Uterus (tissue), 4 donors: ENCODE data around the gene PCDHGB6. TPM values are rescaled to one million over a fixed set of nuclear protein-coding genes. Genes with fewer than 3 reads are reported as not detected.
"Not testable (repeated sequence)": the region's sequence is repeated elsewhere in the genome, so short reads cannot be mapped to it uniquely, and the experiment has no call there.

Source experiments
- DNase-seq, 2 donors: peaks; one replicate each; pipeline ENCODE4 v3.0.0-alpha.2; 2019 to 2020
- H3K27ac ChIP-seq, 2 donors: fragments of 200-600 bp; sonication (generic); 1 replicate in 1 of 2; 2 replicates in 1 of 2; pipeline ENCODE4 v1.5.1; 2016 to 2018
- H3K27me3 ChIP-seq, 2 donors: fragments of 200-600 bp; sonication (generic); one replicate each; pipeline ENCODE4 v1.5.1; 2018 to 2019; ENCODE audit warnings: control low read depth in 1 of 2
- H3K36me3 ChIP-seq, 2 donors: fragments of 200-600 bp; sonication (generic); one replicate each; pipeline ENCODE4 v1.5.1; 2019; ENCODE audit warnings: control low read depth in 1 of 2
- H3K4me1 ChIP-seq, 2 donors: fragments of 200-600 bp; sonication (generic); one replicate each; pipeline ENCODE4 v1.5.1; 2018 to 2019; ENCODE audit warnings: control low read depth in 1 of 2
- H3K4me3 ChIP-seq, 2 donors: fragments of 200-600 bp; sonication (generic); 1 replicate in 1 of 2; 2 replicates in 1 of 2; pipeline ENCODE4 v1.5.1; 2018 to 2019; ENCODE audit warnings: mild to moderate bottlenecking in 1 of 2
- H3K9me3 ChIP-seq, 2 donors: fragments of 200-600 bp; sonication (generic); one replicate each; pipeline ENCODE4 v1.5.1; 2019; ENCODE audit warnings: control low read depth in 1 of 2
- POLR2A ChIP-seq, 2 donors: fragments of 450-650 bp; IDR thresholded peaks; one replicate each; pipeline ENCODE4 v1.6.1; 2016; ENCODE audit warnings: antibody characterized with exemption in 2 of 2, mild to moderate bottlenecking in 1 of 2, moderate library complexity in 1 of 2
- intact Hi-C: fragments of 100-400 bp; cut with DNase I; formaldehyde crosslinking; loops from one replicate; pipeline ENCODE4 v1.15.1; 2023; ENCODE audit warnings: low total_unique reads
- total RNA-seq, 4 donors: library from RNA; depleted of rRNA in 3 of 4; stranded (reverse); fragments of >200 nt in 3 of 4; gene quantifications; one replicate each; pipeline versions ENCODE4 v1.1.0 to v1.2.4, GENCODE V29; 2014 to 2023
- TF ChIP-seq, protein P1 (sequence below), 4 experiments: fragments of 200-600 bp in 2 of 4; fragments of 450-650 bp in 2 of 4; sonication (generic) in 2 of 4; IDR thresholded peaks; one replicate each; pipeline ENCODE4 v1.5.1; 2016 to 2019; ENCODE audit warnings: antibody characterized with exemption in 4 of 4, mild to moderate bottlenecking in 2 of 4, moderate library complexity in 1 of 4
- donor health status: DM: yes; HTN: yes; CAD: no.

The PCDHGB6 gene
- total RNA-seq, 4 donors from 2014 or later = 3.1 to 21.1 (median 11.5) TPM

DNA sequence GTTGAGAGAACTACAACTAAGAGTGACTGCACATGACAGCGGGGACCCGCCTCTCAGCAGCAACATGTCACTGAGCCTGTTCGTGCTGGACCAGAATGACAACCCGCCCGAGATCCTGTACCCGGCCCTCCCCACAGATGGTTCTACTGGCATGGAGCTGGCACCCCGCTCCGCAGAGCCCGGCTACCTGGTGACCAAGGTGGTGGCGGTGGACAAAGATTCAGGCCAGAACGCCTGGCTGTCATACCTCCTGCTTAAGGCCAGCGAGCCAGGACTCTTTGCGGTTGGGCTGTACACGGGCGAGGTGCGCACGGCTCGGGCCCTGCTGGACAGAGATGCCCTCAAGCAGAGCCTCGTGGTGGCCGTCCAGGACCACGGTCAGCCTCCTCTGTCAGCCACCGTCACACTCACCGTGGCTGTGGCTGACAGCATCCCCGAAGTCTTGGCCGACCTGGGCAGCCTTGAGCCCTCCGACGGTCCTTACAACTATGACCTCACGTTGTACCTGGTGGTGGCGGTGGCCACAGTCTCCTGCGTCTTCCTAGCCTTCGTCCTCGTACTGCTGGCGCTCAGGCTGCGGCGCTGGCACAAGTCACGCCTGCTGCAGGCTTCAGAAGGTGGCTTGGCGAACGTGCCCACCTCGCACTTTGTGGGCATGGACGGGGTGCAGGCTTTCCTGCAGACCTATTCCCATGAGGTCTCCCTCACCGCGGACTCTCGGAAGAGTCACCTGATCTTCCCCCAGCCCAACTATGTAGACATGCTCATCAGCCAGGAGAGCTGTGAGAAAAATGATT is 23.2 kb upstream of the PCDHGB6 start:
- no peak for DNase-seq
- Histone ChIP-seq H3K4me3 (no peak overlapping the region), H3K36me3 (no peaks in the 10 kb centered on the region), H3K27me3 (no peaks in the 10 kb centered on the region), H3K27ac (no peak overlapping the region), H3K9me3 (peaks cover 0 to 89% of the 10 kb centered on the region in 2 donors), H3K4me1 (no peaks in the 10 kb centered on the region)
- intact Hi-C loops = no loop called here
- TF ChIP-seq, protein P1, sequence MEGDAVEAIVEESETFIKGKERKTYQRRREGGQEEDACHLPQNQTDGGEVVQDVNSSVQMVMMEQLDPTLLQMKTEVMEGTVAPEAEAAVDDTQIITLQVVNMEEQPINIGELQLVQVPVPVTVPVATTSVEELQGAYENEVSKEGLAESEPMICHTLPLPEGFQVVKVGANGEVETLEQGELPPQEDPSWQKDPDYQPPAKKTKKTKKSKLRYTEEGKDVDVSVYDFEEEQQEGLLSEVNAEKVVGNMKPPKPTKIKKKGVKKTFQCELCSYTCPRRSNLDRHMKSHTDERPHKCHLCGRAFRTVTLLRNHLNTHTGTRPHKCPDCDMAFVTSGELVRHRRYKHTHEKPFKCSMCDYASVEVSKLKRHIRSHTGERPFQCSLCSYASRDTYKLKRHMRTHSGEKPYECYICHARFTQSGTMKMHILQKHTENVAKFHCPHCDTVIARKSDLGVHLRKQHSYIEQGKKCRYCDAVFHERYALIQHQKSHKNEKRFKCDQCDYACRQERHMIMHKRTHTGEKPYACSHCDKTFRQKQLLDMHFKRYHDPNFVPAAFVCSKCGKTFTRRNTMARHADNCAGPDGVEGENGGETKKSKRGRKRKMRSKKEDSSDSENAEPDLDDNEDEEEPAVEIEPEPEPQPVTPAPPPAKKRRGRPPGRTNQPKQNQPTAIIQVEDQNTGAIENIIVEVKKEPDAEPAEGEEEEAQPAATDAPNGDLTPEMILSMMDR (IDR thresholded peaks at IDR 0.05) = no peak
- no peak for TF ChIP-seq POLR2A (IDR thresholded peaks at IDR 0.05)

DNA sequence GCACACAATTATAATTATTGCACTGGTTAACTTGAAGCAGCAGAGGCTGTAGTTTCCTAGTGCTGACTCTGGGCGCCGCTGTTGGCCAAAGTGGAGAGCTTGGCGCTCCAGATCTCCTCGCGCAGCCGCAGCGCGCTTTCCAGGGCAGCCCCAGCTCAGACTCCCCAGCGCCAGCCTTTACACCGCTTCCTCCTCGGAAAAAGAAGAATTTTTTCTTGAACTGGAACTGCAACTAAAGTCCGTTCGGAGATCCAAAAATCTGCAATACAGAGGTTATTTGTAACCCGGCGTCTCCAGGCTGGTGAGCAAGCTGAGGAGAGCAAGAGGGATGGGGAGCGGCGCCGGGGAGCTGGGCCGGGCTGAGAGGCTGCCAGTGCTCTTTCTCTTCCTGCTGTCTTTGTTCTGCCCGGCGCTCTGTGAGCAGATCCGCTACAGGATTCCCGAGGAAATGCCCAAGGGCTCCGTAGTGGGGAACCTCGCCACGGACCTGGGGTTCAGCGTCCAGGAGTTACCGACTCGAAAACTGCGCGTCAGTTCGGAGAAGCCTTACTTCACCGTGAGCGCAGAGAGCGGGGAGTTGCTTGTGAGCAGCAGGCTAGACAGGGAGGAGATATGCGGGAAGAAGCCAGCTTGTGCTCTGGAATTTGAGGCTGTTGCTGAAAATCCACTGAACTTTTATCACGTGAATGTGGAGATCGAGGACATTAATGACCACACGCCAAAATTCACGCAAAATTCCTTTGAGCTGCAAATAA is 20.1 kb upstream of the PCDHGB6 start, which contains the start of gene PCDHGB4:
PCDHGB4 (plus strand) TSS at position 142 of the 755 bp plus-strand sequence; CDS start at position 329, 187 bp downstream.
- TF ChIP-seq, protein P1 (IDR thresholded peaks at IDR 0.05) = peak in 1 of 4 experiments; percentile 27
- intact Hi-C loops, H3K4me1 ChIP-seq, H3K27me3 ChIP-seq, H3K27ac ChIP-seq, H3K36me3 ChIP-seq, DNase-seq, H3K4me3 ChIP-seq: not testable (repeated sequence)
- H3K9me3 ChIP-seq = peaks cover 0 to 86% of the 10 kb centered on the region in 2 donors

DNA sequence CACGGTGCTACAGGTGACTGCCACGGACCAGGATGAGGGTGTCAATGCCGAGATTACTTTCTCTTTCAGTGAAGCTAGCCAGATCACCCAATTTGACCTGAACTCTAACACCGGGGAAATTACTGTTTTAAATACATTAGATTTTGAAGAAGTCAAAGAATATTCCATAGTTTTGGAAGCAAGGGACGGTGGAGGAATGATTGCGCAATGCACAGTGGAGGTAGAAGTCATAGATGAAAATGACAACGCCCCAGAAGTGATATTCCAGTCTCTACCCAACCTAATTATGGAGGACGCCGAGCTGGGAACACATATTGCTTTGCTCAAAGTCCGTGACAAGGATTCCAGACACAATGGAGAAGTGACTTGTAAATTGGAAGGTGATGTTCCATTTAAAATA is 19.2 kb upstream of the PCDHGB6 start:
- TF ChIP-seq, protein P1 (IDR thresholded peaks at IDR 0.05) = no peak
- TF ChIP-seq POLR2A (IDR thresholded peaks at IDR 0.05) = no peak
- intact Hi-C loops = no loop called here

DNA sequence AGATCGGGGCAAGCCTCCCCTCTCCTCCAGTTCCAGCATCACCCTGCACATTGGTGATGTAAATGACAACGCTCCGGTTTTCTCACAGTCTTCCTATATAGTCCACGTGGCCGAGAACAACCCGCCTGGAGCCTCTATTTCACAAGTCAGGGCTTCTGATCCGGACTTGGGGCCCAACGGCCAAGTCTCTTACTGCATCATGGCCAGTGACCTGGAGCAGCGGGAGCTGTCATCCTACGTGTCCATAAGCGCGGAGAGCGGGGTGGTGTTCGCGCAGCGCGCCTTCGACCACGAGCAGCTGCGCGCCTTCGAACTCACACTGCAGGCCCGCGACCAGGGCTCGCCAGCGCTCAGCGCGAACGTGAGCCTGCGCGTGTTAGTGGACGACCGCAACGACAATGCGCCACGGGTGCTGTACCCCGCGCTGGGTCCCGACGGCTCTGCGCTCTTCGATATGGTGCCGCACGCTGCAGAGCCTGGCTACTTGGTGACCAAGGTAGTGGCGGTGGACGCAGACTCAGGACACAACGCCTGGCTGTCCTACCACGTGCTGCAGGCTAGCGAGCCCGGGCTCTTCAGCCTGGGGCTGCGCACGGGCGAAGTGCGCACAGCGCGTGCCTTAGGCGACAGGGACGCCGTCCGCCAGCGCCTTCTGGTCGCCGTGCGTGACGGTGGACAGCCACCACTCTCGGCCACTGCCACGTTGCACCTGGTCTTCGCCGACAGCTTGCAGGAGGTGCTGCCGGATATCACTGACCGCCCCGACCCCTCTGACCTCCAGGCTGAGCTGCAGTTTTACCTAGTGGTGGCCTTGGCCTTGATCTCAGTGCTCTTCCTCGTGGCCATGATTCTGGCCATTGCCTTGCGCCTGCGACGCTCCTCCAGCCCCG is 18.4 kb upstream of the PCDHGB6 start:
- Histone ChIP-seq H3K27me3 (no peaks in the 10 kb centered on the region), H3K4me3 (no peak overlapping the region), H3K9me3 (peaks cover 0 to 86% of the 10 kb centered on the region in 2 donors), H3K36me3 (no peaks in the 10 kb centered on the region), H3K4me1 (no peaks in the 10 kb centered on the region), H3K27ac (no peak overlapping the region)
- no peak for TF ChIP-seq POLR2A (IDR thresholded peaks at IDR 0.05)
- TF ChIP-seq, protein P1 (IDR thresholded peaks at IDR 0.05) = no peak
- intact Hi-C loops = no loop called here
- DNase-seq = no peak

More for the DNA sequence above, 19.2 kb upstream of the PCDHGB6 start:
- Histone ChIP-seq H3K4me3 (no peak overlapping the region), H3K9me3 (peaks cover 0 to 86% of the 10 kb centered on the region in 2 donors), H3K27ac (no peak overlapping the region), H3K36me3 (no peaks in the 10 kb centered on the region), H3K4me1 (no peaks in the 10 kb centered on the region), H3K27me3 (no peaks in the 10 kb centered on the region)
- no peak for DNase-seq
